Gastrocnemius medialis (tissue), 4 donors: ENCODE data around the gene C3orf22. TPM values are rescaled to one million over a fixed set of nuclear protein-coding genes. Genes with fewer than 3 reads are reported as not detected.

ENCODE experiments used
- ATAC-seq, 2 donors: fragments of 150-250 bp; one replicate each; pipeline ENCODE4 v1.9.1; 2016
- DNase-seq, 2 donors: peaks; one replicate each; pipeline ENCODE4 v3.0.0-alpha.2; 2019
- H3K27ac ChIP-seq, 4 donors: fragments of 200-600 bp; sonication (generic); 1 replicate in 1 of 4; 2 replicates in 3 of 4; pipeline ENCODE4 v1.5.1; 2016 to 2018; ENCODE audit warnings: mild to moderate bottlenecking in 2 of 4, moderate library complexity in 1 of 4
- H3K27me3 ChIP-seq, 3 donors: fragments of 200-600 bp; sonication (generic) in 2 of 3; 1 replicate in 1 of 3; 2 replicates in 2 of 3; pipeline versions ENCODE4 v1.5.1 to v1.6.0; 2016 to 2019; ENCODE audit warnings: mild to moderate bottlenecking in 1 of 3, moderate library complexity in 1 of 3
- H3K36me3 ChIP-seq, 2 donors: fragments of 200-600 bp; sonication (generic) in 1 of 2; one replicate each; pipeline ENCODE4 v1.5.1; 2017 to 2018
- H3K4me1 ChIP-seq, 2 donors: fragments of 200-600 bp; sonication (generic) in 1 of 2; one replicate each; pipeline ENCODE4 v1.5.1; 2016 to 2017; ENCODE audit warnings: mild to moderate bottlenecking in 2 of 2
- H3K4me3 ChIP-seq, 4 donors: fragments of 200-600 bp; sonication (generic) in 3 of 4; 1 replicate in 1 of 4; 2 replicates in 3 of 4; pipeline ENCODE4 v1.5.1; 2016 to 2019; ENCODE audit warnings: mild to moderate bottlenecking in 2 of 4
- H3K9me3 ChIP-seq, 3 donors: fragments of 200-600 bp; sonication (generic) in 2 of 3; 1 replicate in 1 of 3; 2 replicates in 2 of 3; pipeline ENCODE4 v1.5.1; 2016 to 2019
- POLR2A ChIP-seq, 2 donors: fragments of 450-650 bp; IDR thresholded peaks; one replicate each; pipeline ENCODE4 v1.6.1; 2017; ENCODE audit warnings: antibody characterized with exemption in 2 of 2, mild to moderate bottlenecking in 2 of 2, moderate library complexity in 2 of 2
- in situ Hi-C, 4 donors: fragments of 200-750 bp; cut with MboI; loops; one replicate each; pipeline versions ENCODE4 v1.15.0 to v1.8.0; 2017; ENCODE audit warnings: low sequenced_read_pairs in 4 of 4
- intact Hi-C: fragments of 100-400 bp; cut with DNase I; formaldehyde crosslinking; loops from one replicate; pipeline ENCODE4 v1.15.1; 2023; ENCODE audit warnings: low total_unique reads
- total RNA-seq, 4 donors: library from RNA; depleted of rRNA; stranded (reverse); fragments of >200 nt; gene quantifications; one replicate each; pipeline versions ENCODE4 v1.1.0 to v1.2.3, GENCODE V29; 2016
- TF ChIP-seq, protein P1 (sequence below), 5 experiments: fragments of 450-650 bp in 3 of 5; fragments of 200-600 bp in 2 of 5; sonication (generic) in 2 of 5; IDR thresholded peaks in 4 of 5; conservative IDR thresholded peaks in 1 of 5; 1 replicate in 4 of 5; 2 replicates in 1 of 5; pipeline ENCODE4 v1.5.1; 2016 to 2019; ENCODE audit warnings: antibody characterized with exemption in 5 of 5, mild to moderate bottlenecking in 3 of 5, moderate library complexity in 3 of 5

C3orf22 gene
- total RNA-seq, 4 donors from 2014 or later = not detected

DNA sequence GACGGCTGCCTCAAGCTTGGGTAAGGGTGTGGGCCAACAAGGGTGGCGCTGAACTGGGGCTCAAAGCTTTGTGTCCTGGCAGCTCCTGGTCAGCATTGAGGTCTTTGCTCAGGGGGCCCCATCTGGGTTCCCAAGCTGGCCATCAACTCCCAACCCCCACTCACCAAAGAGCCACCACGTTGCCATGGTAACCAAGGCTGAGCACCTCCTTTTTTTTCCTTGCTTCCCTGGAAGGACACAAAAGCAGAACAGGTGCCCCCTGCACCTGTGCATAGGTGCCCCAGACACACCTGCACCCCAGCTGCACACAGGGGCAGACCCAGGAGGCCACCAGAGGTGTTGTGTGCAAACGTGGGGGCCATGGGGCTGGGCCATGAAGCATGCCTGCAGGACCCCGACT, 57.7 kb downstream of the C3orf22 start:
- no peak for TF ChIP-seq POLR2A (IDR thresholded peaks at IDR 0.05)
- TF ChIP-seq, protein P1, sequence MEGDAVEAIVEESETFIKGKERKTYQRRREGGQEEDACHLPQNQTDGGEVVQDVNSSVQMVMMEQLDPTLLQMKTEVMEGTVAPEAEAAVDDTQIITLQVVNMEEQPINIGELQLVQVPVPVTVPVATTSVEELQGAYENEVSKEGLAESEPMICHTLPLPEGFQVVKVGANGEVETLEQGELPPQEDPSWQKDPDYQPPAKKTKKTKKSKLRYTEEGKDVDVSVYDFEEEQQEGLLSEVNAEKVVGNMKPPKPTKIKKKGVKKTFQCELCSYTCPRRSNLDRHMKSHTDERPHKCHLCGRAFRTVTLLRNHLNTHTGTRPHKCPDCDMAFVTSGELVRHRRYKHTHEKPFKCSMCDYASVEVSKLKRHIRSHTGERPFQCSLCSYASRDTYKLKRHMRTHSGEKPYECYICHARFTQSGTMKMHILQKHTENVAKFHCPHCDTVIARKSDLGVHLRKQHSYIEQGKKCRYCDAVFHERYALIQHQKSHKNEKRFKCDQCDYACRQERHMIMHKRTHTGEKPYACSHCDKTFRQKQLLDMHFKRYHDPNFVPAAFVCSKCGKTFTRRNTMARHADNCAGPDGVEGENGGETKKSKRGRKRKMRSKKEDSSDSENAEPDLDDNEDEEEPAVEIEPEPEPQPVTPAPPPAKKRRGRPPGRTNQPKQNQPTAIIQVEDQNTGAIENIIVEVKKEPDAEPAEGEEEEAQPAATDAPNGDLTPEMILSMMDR (IDR thresholded peaks at IDR 0.05 in 4 of 5, conservative IDR thresholded peaks at IDR 0.05 in 1 of 5) = no peak
- DNase-seq (no peak), ATAC-seq (no peak)
- no peaks in the 10 kb centered on the region for H3K27me3 ChIP-seq
- H3K27ac ChIP-seq = no peak overlapping the region
- intact Hi-C loops = no loop called here
- in situ Hi-C loops = no loop called here
- H3K4me3 ChIP-seq = no peak overlapping the region
- no peaks in the 10 kb centered on the region for H3K9me3 ChIP-seq
- no peaks in the 10 kb centered on the region for H3K36me3 ChIP-seq
- no peaks in the 10 kb centered on the region for H3K4me1 ChIP-seq

DNA sequence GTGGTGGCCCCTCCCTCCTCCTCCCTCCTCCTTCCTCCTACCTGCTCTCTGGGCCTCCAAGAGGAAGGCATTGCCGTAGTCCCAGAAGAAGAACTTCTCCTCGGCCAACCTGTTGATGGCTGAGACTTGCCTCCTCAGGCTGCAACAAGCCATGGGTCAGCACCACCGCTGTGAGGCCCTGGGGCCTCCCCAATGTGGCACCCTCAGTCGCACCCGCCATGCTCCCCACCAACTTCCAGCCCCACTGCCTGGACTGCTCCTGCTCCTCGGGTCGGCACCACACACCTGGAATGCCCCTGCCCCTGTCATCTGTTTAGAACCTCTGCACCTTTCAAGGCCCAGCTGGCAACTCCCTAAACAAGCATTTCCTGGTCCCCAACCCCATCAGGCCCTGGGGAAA, 58.7 kb downstream of the C3orf22 start:
- H3K4me3 ChIP-seq = no peak overlapping the region
- H3K36me3 ChIP-seq = no peaks in the 10 kb centered on the region
- in situ Hi-C loops = no loop called here
- H3K9me3 ChIP-seq = no peaks in the 10 kb centered on the region
- no peaks in the 10 kb centered on the region for H3K4me1 ChIP-seq
- ATAC-seq (no peak), DNase-seq (no peak)
- no peaks in the 10 kb centered on the region for H3K27me3 ChIP-seq
- H3K27ac ChIP-seq = no peak overlapping the region
- intact Hi-C loops = no loop called here
- TF ChIP-seq, protein P1 (IDR thresholded peaks at IDR 0.05 in 4 of 5, conservative IDR thresholded peaks at IDR 0.05 in 1 of 5) = no peak
- TF ChIP-seq POLR2A (IDR thresholded peaks at IDR 0.05) = no peak

Other genes starting within 250 kb of the C3orf22 start
- gene KLF15, start 201.5 kb downstream of the C3orf22 start, total RNA-seq = 100 to 1,000 TPM in 2 of 4 donors, 10 to 100 TPM in 2; 75.1 to 157 (median 106) TPM
- gene CFAP100, start 164.0 kb downstream of the C3orf22 start, total RNA-seq = not detected
- gene ZXDC, start 83.0 kb downstream of the C3orf22 start, total RNA-seq = 10 to 100 TPM; 40.9 to 54.2 (median 45.4) TPM
- under 1 TPM in 2 of 4 donors, not detected in 2; 0.07 to 0.36 TPM for gene UROC1, start 41.2 kb downstream of the C3orf22 start, total RNA-seq
- gene CHST13, start 34.8 kb downstream of the C3orf22 start, total RNA-seq = under 1 TPM in 1 of 4 donors, not detected in 3; 0.49 TPM
- gene TXNRD3, start 96.2 kb upstream of the C3orf22 start, total RNA-seq = 1 to 10 TPM; 2.5 to 7.0 (median 4.5) TPM
- 1 to 10 TPM; 2.7 to 4.2 (median 3.4) TPM for gene CHCHD6, start 145.3 kb upstream of the C3orf22 start, total RNA-seq